GM19372 (cell line): ENCODE measurements around the gene APOBEC3F.
"Not testable (repeated sequence)": the region's sequence is repeated elsewhere in the genome, so short reads cannot be mapped to it uniquely, and the experiment has no call there.

Experiments used
- ATAC-seq: cut with Tn5 transposase; IDR thresholded peaks from one replicate; pipeline ENCODE4 v1.9.1; 2021; ENCODE audit warnings: mild to moderate bottlenecking, low read depth, moderate library complexity; ENCODE audit not compliant: unreplicated experiment

Gene APOBEC3F

DNA sequence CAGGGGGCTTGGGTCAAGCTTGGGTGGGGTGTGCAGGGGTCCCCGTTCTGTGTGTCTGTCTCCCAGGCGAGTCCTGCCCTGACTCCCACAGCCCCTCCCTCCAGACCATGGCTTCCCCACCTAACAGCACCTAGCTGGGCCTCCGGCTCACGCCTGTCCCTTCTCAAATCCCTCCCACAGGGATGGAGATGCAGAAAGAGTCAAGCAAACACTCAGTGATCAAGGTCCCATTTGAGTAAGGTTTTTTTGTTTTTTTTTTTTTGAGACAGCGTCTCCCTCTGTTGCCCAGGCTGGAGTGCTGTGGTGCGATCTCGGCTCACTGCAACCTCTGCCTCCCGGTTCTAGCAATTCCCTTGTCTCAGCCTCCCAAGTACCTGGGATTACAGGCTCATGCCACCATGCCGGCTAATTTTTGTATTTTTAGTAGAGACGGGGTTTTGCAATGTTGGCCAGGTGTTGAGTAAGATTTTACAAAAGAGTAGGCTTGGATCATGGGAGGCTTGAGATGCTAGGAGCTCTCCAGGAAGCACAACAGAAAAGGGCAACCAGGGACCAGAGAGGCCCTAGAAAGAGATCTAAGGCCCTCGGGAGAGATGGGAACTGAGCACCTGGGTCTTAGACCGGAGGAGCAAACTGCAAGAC is 14.0 kb upstream of the APOBEC3F start:
- no peak for ATAC-seq

DNA sequence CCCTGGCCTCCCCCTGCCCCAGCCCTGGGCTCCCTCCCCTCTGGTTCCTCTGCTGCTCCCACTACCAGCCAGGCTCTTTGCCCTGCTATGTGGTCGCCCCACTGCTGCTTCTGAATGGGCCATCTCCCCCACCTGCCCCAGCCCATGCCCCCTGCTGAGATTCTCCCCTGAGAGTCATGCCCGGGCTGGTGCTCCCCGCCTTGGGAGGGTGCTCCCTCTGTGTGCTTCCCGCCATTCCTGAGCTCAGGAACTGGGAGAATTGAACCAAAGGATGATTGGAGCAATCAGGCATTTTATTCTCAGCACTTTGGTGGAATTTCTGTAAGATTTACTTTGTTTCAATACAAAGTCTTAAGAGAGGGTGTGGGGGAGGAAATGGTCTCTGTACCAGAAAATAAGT is 12.9 kb upstream of the APOBEC3F start:
- no peak for ATAC-seq

DNA sequence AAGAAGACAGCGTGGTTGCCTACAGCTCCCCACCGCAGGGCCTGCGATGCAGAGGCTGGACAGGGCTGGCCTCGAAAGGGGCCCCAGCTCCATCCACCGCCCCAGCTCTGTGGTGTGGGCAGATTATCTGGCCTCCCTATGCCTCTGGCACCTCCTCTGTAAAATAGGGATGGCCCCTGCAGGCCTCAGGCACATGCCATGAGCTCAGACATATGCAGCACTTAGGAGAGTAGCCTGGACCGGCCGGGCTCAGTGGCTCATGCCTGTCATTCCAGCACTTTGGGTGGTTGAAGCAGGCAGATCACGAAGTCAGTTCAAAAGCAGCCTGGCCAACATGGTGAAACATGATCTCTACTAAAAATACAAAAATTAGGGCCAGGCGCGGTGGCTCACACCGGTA is 12.4 kb upstream of the APOBEC3F start:
- ATAC-seq, result no peak

DNA sequence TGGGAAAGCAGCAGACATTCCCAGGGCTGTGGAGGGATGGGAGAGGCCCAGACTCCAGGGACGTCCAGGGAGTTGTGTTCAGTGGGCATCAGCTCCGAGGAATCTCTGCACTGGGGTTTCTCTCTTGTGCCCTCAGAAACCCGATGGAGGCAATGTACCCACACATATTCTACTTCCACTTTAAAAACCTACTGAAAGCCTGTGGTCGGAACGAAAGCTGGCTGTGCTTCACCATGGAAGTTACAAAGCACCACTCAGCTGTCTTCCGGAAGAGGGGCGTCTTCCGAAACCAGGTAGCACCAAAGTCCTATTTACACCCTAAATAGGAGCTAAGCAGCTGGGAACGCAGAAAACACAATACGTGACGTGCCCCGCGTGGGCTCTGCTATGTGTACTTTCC is 11.4 kb upstream of the APOBEC3F start:
- ATAC-seq, result no peak

DNA sequence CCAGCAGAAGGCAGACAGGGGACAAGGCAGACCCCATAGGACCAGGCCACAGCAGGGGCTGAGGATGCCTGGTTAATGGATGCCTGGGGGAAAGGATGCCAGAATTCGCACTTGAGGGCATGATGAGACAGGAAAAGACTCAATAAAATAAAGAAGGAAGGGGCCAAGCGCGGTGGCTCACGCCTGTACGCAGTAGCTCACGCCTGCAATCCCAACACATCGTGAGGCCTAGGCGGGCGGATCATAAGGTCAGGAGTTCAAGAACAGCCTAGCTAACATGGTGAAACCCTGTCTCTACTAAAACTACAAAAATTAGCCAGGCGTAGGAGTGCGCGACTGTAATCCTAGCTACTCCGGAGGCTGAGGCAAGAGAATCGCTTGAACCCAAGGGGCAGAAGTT is 10.0 kb upstream of the APOBEC3F start:
- no peak for ATAC-seq

DNA sequence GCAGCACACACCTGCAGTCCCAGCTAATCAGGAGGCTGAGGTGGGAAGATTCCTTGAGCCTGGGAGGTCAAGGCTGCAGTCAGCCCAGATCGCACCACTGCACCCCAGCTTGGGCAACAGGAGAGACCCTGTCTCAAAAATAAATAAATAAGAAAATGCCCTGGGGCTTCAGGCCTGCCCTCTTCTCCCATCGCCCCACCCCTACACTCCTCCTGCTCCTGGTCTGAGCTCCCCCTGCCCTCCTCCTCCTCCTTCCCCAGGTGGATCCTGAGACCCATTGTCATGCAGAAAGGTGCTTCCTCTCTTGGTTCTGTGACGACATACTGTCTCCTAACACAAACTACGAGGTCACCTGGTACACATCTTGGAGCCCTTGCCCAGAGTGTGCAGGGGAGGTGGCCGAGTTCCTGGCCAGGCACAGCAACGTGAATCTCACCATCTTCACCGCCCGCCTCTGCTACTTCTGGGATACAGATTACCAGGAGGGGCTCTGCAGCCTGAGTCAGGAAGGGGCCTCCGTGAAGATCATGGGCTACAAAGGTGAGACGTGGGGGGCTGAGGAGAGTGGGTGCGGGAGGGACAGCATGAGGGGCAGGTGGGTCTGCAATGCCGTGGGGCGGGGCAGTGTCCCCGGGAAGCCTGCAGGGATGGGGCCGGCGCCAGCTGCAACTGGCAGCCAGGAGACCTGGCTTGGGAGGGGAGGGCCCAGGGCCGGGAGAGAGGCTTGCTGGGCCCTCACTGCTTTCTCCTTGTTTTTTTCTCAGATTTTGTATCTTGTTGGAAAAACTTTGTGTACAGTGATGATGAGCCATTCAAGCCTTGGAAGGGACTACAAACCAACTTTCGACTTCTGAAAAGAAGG is 9.0 kb upstream of the APOBEC3F start:
- not testable (repeated sequence) for ATAC-seq

DNA sequence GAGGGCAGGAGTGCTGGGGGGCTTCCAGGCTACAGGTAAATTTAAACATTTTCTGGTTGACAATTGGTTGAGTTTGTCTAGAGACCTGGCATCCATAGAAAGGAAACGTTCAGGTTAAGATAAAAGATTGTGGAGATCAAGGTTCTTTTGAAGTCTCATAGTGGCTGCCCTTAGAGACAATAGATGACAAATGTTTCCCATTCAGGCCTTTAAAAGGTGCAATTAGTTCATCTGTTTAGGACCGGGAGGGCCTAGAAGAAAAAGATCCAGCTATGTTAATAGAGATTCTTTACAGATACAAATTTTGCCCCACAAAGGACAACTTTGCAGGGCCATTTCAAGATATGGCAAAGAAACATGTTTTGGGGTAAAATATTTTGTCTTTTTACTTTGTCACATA is 3.6 kb upstream of the APOBEC3F start:
- ATAC-seq, result not testable (repeated sequence)

DNA sequence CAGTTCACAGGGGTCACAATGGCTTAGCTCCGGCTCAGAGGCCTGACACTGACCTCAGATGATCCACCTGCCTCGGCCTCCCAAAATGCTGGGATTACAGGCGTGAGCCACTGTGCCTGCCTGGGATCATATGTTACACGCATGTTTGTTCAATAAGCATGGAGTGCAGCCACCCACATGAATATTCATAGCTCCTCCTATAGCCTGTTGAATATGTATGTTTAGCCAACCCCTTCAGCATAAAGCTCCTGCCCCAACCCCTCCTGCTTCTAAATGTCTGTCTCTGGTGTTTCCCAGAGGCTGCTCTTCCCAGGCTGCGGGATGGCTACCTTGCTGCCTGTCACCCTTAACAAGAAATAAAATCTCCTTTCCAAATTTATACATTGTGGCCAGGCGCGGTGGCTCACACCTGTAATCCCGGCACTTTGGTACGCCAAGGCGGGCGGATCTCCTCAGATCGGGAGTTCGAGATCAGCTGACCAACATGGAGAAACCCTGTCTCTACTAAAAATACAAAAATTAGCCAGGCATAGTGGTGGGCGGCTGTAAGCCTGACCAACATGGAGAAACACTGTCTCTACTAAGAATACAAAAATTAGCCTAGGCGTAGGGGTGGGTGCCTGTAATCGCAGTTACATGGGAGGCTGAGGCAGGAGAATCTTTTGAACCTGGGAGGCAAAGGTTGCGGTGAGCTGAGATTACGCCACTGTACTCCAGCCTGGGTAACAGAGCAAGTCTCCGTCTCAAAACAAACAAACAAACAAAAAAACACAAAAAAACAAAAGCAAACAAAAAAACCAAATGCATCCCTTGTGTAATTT is 1.1 kb upstream of the APOBEC3F start:
- ATAC-seq, result no peak

DNA sequence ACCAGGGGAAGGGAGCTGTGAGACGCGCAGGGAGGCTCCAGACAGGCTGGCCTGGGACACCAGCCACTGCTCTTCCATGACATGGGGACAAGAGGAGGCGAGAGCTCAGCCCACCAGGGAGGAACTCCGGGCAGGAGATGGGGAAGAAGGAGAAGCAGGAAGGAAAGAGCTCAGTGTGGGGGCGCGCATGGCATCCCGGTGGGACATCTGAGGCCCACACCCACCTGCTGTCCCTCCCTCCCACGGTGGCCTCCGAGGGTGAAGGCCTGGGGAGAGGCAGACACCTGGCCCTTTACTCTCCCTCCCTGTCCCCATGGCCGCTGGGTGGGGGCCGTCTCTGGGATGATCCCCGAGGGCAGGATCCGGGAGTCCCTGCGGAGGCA is 518 bp upstream of the APOBEC3F start:
- ATAC-seq, result not testable (repeated sequence)

DNA sequence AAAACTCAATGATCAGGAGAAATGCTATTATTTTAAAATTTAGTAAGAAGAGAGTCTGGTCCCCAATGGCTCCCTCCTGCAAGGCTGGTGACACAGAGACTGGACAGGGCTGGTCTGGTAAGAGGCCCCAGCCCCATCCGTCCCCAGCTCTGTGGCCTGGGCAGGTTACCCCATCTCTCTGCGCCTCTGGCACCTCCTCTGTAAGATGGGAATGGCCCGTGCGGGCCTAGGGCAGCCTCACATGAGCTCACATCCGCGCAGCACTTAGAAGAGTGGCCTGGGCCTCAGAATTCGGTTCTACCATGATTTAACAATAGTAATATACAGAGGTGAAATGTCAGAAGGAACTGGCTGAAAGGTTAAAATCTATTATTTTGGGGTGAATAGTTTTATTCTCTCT is 1.2 kb downstream of the APOBEC3F start:
- ATAC-seq, result no peak

DNA sequence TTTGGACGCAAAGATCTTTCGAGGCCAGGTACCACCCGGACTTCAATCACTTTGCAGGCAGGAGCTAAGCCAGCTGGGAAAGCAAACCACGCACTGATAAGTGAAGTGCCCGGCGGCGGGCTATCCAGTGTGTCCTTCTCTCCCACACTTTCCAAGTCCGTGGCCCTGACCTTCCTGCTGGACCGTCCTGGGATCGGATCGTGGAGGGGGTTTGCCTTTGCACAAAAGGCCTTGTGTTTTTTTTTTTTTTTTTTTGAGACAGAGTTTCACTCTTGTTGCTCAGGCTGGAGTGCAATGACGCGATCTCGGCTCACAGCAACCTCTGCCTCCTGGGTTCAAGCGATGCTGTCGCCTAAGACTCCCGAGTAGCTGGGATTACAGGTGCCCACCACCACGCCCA is 2.4 kb downstream of the APOBEC3F start:
- ATAC-seq, result not testable (repeated sequence)

DNA sequence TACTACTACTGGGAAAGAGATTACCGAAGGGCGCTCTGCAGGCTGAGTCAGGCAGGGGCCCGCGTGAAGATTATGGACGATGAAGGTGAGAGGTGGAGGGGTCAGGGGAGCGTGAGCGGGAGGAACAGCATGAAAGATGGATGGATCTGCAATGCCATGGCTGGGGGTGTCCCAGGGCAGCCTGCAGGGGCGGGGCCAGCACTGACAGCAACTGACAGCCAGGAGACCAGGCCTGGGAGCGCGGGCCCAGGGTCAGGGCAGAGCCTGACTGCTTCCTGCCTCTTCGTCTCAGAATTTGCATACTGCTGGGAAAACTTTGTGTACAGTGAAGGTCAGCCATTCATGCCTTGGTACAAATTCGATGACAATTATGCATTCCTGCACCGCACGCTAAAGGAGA is 4.5 kb downstream of the APOBEC3F start:
- not testable (repeated sequence) for ATAC-seq

DNA sequence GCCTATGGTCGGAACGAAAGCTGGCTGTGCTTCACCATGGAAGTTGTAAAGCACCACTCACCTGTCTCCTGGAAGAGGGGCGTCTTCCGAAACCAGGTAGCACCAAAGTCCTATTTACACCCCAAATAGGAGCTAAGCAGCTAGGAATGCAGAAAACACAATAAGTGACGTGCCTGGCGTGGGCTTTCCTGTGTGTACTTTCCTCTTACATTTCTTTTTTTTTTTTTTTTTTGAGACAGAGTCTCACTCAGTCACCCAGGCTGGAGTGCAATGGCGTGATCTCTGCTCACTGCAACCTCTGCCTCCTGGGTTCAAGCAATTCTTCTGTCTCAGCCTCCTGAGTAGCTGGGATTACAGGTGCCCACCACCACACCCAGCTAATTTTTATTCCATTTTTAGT is 8.8 kb downstream of the APOBEC3F start:
- ATAC-seq, result not testable (repeated sequence)

DNA sequence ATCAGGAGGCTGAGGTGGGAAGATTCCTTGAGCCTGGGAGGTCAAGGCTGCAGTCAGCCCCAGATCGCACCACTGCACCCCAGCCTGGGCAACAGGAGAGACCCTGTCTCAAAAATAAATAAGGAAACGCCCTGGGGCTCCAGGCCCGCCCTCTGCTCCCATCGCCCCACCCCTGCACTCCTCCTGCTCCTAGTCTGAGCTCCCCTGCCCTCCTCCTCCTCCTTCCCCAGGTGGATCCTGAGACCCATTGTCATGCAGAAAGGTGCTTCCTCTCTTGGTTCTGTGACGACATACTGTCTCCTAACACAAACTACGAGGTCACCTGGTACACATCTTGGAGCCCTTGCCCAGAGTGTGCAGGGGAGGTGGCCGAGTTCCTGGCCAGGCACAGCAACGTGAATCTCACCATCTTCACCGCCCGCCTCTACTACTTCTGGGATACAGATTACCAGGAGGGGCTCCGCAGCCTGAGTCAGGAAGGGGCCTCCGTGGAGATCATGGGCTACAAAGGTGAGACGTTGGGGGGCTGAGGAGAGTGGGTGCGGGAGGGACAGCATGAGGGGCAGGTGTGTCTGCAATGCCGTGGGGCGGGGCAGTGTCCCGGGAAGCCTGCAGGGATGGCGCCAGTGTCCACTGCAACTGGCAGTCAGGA is 11.3 kb downstream of the APOBEC3F start:
- ATAC-seq, result not testable (repeated sequence)

DNA sequence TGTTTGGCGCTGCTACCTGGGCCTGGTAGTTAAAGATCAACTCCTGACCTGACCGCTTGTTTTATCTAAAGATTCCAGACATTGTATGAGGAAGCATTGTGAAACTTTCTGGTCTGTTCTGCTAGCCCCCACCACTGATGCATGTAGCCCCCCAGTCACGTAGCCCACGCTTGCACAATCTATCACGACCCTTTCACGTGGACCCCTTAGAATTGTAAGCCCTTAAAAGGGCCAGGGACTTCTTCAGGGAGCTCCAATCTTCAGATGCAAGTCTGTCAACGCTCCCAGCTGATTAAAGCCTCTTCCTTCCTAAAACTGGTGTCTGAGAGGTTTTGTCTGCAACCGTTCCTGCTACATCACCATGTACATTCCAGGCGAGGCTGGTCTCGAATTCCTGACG is 15.0 kb downstream of the APOBEC3F start:
- ATAC-seq, result no peak

DNA sequence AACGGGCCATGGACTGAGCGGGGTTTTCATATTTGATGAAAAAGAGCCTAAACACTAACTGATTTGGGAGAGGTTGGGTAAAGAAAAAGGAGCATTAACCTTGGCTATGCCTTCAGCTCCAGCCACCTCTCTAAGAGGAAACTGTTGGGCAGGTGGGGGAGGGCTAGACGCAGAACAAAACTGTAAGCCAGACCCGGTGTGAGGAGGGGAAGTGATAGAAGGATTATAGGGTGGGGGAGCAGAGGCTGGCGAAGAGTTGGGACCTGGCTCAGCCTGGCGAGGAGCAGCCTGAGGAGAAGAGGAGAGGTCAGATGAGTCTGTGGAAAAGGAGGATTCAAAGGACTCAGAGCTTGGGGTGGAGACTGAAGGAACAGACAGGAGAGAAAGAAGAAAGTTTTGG is 20.6 kb downstream of the APOBEC3F start:
- not testable (repeated sequence) for ATAC-seq

DNA sequence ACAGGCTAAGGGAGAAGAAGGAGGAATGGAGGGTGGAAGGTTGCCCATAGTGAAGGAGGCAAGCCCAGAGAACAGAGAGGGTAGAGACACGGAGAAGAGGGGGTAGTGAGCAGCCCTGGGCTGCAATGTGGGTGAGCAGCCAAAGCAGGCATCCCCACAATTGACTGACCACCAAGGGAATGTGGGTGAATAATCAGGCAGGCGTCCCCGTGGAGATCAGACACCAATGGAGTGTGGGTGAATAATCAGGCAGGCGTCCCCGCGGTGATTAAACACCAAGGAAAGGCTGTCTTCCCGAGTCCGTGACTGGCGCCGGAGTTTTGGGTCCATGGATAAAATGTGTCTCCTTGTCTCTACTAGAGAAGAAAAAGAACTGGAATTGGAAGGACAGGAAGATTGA is 21.3 kb downstream of the APOBEC3F start:
- ATAC-seq, result not testable (repeated sequence)

DNA sequence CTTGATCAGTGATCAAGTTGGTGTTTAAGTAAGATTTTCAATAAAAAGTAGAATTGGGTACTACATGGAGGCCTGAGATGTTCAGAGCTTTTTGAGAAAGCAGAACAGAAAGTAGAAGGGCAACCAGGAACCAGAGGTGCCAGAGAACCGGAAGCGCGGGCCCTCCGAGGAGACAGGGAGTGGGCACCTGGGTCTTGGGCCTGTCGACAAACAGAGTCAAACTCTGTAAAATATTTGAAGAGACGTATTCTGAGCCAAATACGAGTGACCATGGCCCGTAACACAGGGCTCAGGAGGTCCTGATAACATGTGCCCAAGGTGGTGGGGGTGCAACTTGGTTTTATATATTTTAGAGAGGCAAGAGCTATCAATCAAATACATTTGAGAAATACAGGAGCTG is 23.2 kb downstream of the APOBEC3F start:
- not testable (repeated sequence) for ATAC-seq

DNA sequence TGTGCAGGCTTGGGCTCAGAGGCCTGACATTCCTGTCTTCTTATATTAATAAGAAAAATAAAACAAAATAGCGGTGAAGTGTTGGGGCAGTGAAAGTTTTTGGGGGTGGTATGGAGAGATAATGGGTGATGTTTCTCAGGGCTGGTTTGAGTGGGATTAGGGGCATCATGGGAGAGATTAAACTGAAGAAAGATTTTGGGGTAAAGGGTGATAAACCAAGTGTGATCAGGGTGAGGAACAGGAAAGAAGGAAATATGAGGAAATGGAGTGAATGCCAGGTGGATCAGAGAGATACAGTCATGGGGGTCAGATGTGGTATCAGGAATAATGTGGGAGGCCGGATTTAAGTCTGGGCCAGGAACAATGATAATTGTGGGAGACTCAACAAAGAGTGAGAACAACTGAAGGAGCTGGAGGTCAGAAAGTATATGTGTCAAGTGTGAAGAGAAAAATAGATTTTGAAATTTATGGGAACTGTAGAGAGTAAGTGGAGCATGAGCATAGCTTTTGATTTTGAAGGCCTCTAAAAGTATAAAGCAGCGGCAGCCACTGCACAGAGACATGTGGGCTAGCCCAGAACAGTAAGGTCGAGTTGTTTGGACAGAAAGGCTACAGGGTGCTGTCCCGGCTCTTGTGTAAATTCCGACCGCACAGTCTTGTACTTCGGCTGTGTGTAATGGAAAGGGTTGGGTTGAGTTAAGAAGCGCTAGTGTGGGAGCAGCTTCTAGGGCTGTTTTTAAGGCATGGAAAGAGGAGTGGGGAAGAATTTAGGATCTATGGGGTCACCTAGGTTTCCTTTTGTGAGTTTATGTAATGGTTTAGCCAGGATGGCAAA is 26.0 kb downstream of the APOBEC3F start:
- ATAC-seq, result not testable (repeated sequence)
